HepG2 (cell line): ENCODE results near the gene RNU11. TPM values are rescaled to one million over a fixed set of nuclear protein-coding genes. Genes with fewer than 3 reads are reported as not detected.

Experiments
- ELF4 ChIP-seq: sonication (generic); formaldehyde crosslinking; IDR thresholded peaks from 2 replicates; pipeline ENCODE4 v1.5.0; 2020; ENCODE audit warnings: missing genetic modification reagents, mild to moderate bottlenecking, moderate library complexity, borderline replicate concordance
- EZH2 ChIP-seq: conservative IDR thresholded peaks from 2 replicates; pipeline ENCODE4 v1.6.1; 2012; ENCODE audit warnings: mild to moderate bottlenecking, low read depth, low read length, moderate library complexity
- HMGA1 ChIP-seq: sonication (generic); formaldehyde crosslinking; conservative IDR thresholded peaks from 2 replicates; pipeline ENCODE4 v1.4.0; 2020; ENCODE audit warnings: missing genetic modification reagents
- IRF2 ChIP-seq: IDR thresholded peaks from 2 replicates; pipeline ENCODE4 v1.6.1; 2018; ENCODE audit warnings: missing genetic modification reagents, missing compliant biosample characterization
- KAT8 ChIP-seq: IDR thresholded peaks from 2 replicates; pipeline ENCODE4 v1.6.1; 2016; ENCODE audit warnings: missing genetic modification reagents, missing compliant biosample characterization
- MATR3 ChIP-seq: sonication (generic); formaldehyde crosslinking; IDR thresholded peaks from 2 replicates; pipeline ENCODE4 v1.4.0; 2020; ENCODE audit warnings: missing genetic modification reagents
- NR2F6 ChIP-seq, 2 experiments: IDR thresholded peaks; 2 replicates each; pipeline ENCODE4 v1.6.1; 2016; ENCODE audit warnings: antibody characterized with exemption in 1 of 2, mild to moderate bottlenecking in 1 of 2
- SKI ChIP-seq: fragments of 450-650 bp; IDR thresholded peaks from one replicate; pipeline ENCODE4 v1.6.1; 2018; ENCODE audit warnings: mild to moderate bottlenecking; ENCODE audit not compliant: partially characterized antibody
- SNAPC2 ChIP-seq: sonication (generic); formaldehyde crosslinking; IDR thresholded peaks from 2 replicates; pipeline ENCODE4 v1.8.1; 2022; ENCODE audit warnings: mild to moderate bottlenecking, missing genetic modification reagents
- TEAD3 ChIP-seq: optimal IDR thresholded peaks from 2 replicates; pipeline ENCODE3; 2016; ENCODE audit warnings: borderline replicate concordance
- TMF1 ChIP-seq: sonication (generic); formaldehyde crosslinking; IDR thresholded peaks from 2 replicates; pipeline ENCODE4 v1.8.1; 2022; ENCODE audit warnings: low read depth, missing genetic modification reagents
- ZMAT3 ChIP-seq: sonication (generic); formaldehyde crosslinking; conservative IDR thresholded peaks from 2 replicates; pipeline ENCODE4 v1.7.0; 2021; ENCODE audit warnings: missing genetic modification reagents
- ZNF10 ChIP-seq: sonication (generic); formaldehyde crosslinking; IDR thresholded peaks from 2 replicates; pipeline ENCODE4 v1.4.0; 2020; ENCODE audit warnings: mild to moderate bottlenecking, low read depth, missing genetic modification reagents, borderline replicate concordance
- ZNF138 ChIP-seq: sonication (generic); formaldehyde crosslinking; IDR thresholded peaks from 2 replicates; pipeline ENCODE4 v1.5.0; 2020; ENCODE audit warnings: mild to moderate bottlenecking, low read depth, missing genetic modification reagents
- ZNF33A ChIP-seq: sonication (generic); formaldehyde crosslinking; IDR thresholded peaks from 2 replicates; pipeline ENCODE4 v1.5.1; 2020; ENCODE audit warnings: missing genetic modification reagents, mild to moderate bottlenecking, moderate library complexity, borderline replicate concordance
- ZNF652 ChIP-seq: IDR thresholded peaks from 2 replicates; pipeline ENCODE4 v1.6.1; 2016; ENCODE audit warnings: low read depth, borderline replicate concordance
- ZNF850 ChIP-seq: sonication (generic); formaldehyde crosslinking; conservative IDR thresholded peaks from 2 replicates; pipeline ENCODE4 v1.9.0; 2021; ENCODE audit warnings: mild to moderate bottlenecking, missing genetic modification reagents
- ZNF879 ChIP-seq: sonication (generic); formaldehyde crosslinking; IDR thresholded peaks from 2 replicates; pipeline ENCODE4 v1.8.1; 2023; ENCODE audit warnings: missing genetic modification reagents
- ZSCAN30 ChIP-seq: sonication (generic); formaldehyde crosslinking; IDR thresholded peaks from 2 replicates; pipeline ENCODE4 v1.5.0; 2020; ENCODE audit warnings: mild to moderate bottlenecking, missing genetic modification reagents
- polyA plus RNA-seq, 8 experiments: library from polyadenylated mRNA; depleted of rRNA in 3 of 8; stranded (reverse) in 7 of 8; unstranded in 1 of 8; fragments of >200 nt; fragmentation: Illumina TruSeq in 4 of 8; extraction: Trizol in 4 of 8; gene quantifications; 2 replicates each; pipeline versions ENCODE4 v1.2.1 to v1.2.3, GENCODE V29; 2011 to 2016; ENCODE audit warnings: low read depth in 4 of 8, missing spikeins in 1 of 8, mixed read lengths in 1 of 8; ENCODE audit not compliant: insufficient read depth in 1 of 8
- total RNA-seq, 5 experiments: library from RNA; depleted of rRNA; stranded (reverse); fragments of >200 nt; fragmentation: Illumina TruSeq; extraction: Trizol; gene quantifications; 2 replicates each; pipeline ENCODE4 v1.2.3, GENCODE V29; 2016; ENCODE audit warnings: low read depth in 1 of 5
- TF ChIP-seq, protein P1 (sequence below): fragments of 450-650 bp; IDR thresholded peaks from 2 replicates; pipeline ENCODE4 v1.6.1; 2016
- TF ChIP-seq, protein P2 (sequence below): sonication (generic); formaldehyde crosslinking; IDR thresholded peaks from 2 replicates; pipeline ENCODE4 v1.9.0; 2021; ENCODE audit warnings: missing genetic modification reagents, mild to moderate bottlenecking, borderline replicate concordance
- TF ChIP-seq, protein P3 (sequence below): sonication (generic); formaldehyde crosslinking; IDR thresholded peaks from 2 replicates; pipeline ENCODE4 v1.5.0; 2020; ENCODE audit warnings: mild to moderate bottlenecking, missing genetic modification reagents
- TF ChIP-seq, protein P4 (sequence below): IDR thresholded peaks from 2 replicates; pipeline ENCODE4 v1.6.1; 2016; ENCODE audit warnings: missing compliant biosample characterization, missing genetic modification reagents, borderline replicate concordance
- TF ChIP-seq, protein P5 (sequence below): sonication (generic); formaldehyde crosslinking; IDR thresholded peaks from 2 replicates; pipeline ENCODE4 v1.5.0; 2020; ENCODE audit warnings: missing genetic modification reagents

The RNU11 gene
- total and polyA plus RNA-seq, 2 of the 13 experiments (the other 11 are each of a cell fraction or from before 2014, with no cell fraction given), result not detected

DNA sequence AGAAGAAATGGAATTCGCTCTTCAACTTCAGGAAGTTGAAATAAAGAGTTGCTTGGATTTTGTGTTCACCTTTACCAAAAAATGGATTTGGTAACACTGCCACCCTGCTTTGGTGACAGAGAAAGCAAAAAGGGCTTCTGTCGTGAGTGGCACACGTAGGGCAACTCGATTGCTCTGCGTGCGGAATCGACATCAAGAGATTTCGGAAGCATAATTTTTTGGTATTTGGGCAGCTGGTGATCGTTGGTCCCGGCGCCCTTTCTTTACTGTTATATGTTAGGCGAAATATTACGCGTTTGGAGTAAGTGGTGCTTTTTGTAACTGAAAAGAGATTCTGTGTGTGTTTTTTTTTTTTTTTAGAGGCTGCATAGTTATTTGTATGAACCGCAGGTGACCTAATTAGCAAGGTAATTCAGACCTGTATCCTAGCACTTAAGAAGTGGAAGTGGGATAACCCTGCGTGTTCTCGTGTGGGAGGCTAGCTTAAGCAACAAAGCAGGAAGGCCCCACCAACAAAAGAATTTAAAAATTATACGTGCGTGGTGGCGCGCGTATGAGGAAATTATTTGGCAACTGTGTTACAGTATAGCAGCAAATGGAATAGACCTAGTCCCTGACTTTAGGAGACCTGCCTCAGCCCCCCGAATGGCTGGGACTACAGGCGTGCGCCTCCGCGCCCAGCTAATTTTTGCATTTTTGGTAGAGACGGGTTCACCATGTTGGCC, at the start of gene RNU11 (continued):
- TF ChIP-seq ZNF10, result 0 out of 2 replicates have a peak, but pooled peaks have one; percentile 38
- TF ChIP-seq ZMAT3 (CRISPR knock-in tag), result peak; percentile 78
- peak; percentile 84; the same call in 1 of the 2 replicates for TF ChIP-seq ELF4
- no peak for TF ChIP-seq EZH2
- no peak; the same call in 1 of the 2 replicates for TF ChIP-seq NR2F6 (IDR thresholded peaks at IDR 0.05)
- no peak; the same call in 1 of the 2 replicates for TF ChIP-seq NR2F6 (CRISPR knock-in tag; IDR thresholded peaks at IDR 0.05)
- TF ChIP-seq TEAD3 (CRISPR knock-in tag), result peak; percentile 77
- TF ChIP-seq IRF2, result peak; percentile 98
- peak; percentile 40; the same call in 1 of the 2 replicates for TF ChIP-seq ZSCAN30 (CRISPR knock-in tag)
- TF ChIP-seq, protein P1, sequence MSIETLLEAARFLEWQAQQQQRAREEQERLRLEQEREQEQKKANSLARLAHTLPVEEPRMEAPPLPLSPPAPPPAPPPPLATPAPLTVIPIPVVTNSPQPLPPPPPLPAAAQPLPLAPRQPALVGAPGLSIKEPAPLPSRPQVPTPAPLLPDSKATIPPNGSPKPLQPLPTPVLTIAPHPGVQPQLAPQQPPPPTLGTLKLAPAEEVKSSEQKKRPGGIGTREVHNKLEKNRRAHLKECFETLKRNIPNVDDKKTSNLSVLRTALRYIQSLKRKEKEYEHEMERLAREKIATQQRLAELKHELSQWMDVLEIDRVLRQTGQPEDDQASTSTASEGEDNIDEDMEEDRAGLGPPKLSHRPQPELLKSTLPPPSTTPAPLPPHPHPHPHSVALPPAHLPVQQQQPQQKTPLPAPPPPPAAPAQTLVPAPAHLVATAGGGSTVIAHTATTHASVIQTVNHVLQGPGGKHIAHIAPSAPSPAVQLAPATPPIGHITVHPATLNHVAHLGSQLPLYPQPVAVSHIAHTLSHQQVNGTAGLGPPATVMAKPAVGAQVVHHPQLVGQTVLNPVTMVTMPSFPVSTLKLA, result no peak
- TF ChIP-seq, protein P2, sequence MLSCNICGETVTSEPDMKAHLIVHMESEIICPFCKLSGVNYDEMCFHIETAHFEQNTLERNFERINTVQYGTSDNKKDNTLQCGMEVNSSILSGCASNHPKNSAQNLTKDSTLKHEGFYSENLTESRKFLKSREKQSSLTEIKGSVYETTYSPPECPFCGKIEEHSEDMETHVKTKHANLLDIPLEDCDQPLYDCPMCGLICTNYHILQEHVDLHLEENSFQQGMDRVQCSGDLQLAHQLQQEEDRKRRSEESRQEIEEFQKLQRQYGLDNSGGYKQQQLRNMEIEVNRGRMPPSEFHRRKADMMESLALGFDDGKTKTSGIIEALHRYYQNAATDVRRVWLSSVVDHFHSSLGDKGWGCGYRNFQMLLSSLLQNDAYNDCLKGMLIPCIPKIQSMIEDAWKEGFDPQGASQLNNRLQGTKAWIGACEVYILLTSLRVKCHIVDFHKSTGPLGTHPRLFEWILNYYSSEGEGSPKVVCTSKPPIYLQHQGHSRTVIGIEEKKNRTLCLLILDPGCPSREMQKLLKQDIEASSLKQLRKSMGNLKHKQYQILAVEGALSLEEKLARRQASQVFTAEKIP (CRISPR knock-in tag), result no peak
- TF ChIP-seq SNAPC2, result peak; percentile 100
- TF ChIP-seq, protein P3, sequence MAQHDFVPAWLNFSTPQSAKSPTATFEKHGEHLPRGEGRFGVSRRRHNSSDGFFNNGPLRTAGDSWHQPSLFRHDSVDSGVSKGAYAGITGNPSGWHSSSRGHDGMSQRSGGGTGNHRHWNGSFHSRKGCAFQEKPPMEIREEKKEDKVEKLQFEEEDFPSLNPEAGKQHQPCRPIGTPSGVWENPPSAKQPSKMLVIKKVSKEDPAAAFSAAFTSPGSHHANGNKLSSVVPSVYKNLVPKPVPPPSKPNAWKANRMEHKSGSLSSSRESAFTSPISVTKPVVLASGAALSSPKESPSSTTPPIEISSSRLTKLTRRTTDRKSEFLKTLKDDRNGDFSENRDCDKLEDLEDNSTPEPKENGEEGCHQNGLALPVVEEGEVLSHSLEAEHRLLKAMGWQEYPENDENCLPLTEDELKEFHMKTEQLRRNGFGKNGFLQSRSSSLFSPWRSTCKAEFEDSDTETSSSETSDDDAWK (CRISPR knock-in tag), result no peak
- TF ChIP-seq TMF1 (CRISPR knock-in tag), result 0 out of 2 replicates have a peak, but pooled peaks have one; percentile 71
- TF ChIP-seq HMGA1 (CRISPR knock-in tag), result no peak
- TF ChIP-seq SKI, result peak; percentile 31
- TF ChIP-seq ZNF138 (CRISPR knock-in tag), result no peak
- no peak for TF ChIP-seq ZNF850 (CRISPR knock-in tag)
- no peak for TF ChIP-seq ZNF652 (CRISPR knock-in tag)
- TF ChIP-seq, protein P4, sequence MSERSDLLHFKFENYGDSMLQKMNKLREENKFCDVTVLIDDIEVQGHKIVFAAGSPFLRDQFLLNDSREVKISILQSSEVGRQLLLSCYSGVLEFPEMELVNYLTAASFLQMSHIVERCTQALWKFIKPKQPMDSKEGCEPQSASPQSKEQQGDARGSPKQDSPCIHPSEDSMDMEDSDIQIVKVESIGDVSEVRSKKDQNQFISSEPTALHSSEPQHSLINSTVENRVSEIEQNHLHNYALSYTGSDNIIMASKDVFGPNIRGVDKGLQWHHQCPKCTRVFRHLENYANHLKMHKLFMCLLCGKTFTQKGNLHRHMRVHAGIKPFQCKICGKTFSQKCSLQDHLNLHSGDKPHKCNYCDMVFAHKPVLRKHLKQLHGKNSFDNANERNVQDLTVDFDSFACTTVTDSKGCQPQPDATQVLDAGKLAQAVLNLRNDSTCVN, result no peak
- peak; percentile 80; the same call in 1 of the 2 replicates for TF ChIP-seq ZNF33A (CRISPR knock-in tag)
- TF ChIP-seq, protein P5, sequence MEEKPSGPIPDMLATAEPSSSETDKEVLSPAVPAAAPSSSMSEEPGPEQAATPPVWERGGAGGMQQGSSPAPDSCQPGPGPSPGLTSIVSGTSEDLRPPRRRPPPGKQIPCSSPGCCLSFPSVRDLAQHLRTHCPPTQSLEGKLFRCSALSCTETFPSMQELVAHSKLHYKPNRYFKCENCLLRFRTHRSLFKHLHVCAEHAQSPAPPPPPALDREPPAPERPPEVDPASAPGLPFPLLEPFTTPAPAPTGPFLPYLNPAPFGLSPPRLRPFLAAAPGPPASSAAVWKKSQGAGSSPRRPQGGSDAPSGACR (CRISPR knock-in tag), result peak; percentile 75
- TF ChIP-seq KAT8, result peak; percentile 79
- 0 out of 2 replicates have a peak, but pooled peaks have one; percentile 66 for TF ChIP-seq ZNF879
- no peak for TF ChIP-seq MATR3
